ENCODE measurements around the gene KCNAB2.

DNA sequence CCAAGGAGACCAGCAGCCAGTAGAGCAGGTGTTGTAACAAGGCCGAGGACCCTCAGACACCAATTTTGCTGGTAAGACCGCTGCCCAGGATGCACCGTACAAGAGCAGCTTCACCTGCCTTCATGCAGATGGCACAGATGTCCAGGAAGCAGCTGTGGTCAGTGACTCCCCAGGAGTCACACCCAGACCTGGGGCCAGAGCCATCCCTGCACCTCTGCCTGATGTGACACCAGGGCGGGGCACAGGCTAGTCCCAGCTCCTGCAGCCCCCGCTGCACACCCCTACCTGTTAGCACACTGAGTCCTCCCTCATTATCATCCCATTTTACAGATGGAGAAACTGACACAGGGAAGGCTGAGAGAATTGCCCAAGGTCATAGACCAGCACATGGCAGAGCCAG lies 16.3 kb upstream of the KCNAB2 start:
- no peak for TF ChIP-seq POLR2AphosphoS5 (IDR thresholded peaks at IDR 0.05)
- TF ChIP-seq, protein P1, sequence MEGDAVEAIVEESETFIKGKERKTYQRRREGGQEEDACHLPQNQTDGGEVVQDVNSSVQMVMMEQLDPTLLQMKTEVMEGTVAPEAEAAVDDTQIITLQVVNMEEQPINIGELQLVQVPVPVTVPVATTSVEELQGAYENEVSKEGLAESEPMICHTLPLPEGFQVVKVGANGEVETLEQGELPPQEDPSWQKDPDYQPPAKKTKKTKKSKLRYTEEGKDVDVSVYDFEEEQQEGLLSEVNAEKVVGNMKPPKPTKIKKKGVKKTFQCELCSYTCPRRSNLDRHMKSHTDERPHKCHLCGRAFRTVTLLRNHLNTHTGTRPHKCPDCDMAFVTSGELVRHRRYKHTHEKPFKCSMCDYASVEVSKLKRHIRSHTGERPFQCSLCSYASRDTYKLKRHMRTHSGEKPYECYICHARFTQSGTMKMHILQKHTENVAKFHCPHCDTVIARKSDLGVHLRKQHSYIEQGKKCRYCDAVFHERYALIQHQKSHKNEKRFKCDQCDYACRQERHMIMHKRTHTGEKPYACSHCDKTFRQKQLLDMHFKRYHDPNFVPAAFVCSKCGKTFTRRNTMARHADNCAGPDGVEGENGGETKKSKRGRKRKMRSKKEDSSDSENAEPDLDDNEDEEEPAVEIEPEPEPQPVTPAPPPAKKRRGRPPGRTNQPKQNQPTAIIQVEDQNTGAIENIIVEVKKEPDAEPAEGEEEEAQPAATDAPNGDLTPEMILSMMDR (IDR thresholded peaks at IDR 0.05), result no peak

Data from breast epithelium (tissue), 3 donors.